ENCODE measurements around the gene RHOBTB1.
A peak's percentile ranks its signal among the peaks of the same experiment; 100 is the strongest.
"Not testable (repeated sequence)": the region's sequence is repeated elsewhere in the genome, so short reads cannot be mapped to it uniquely, and the experiment has no call there.

Gene RHOBTB1, protein sequence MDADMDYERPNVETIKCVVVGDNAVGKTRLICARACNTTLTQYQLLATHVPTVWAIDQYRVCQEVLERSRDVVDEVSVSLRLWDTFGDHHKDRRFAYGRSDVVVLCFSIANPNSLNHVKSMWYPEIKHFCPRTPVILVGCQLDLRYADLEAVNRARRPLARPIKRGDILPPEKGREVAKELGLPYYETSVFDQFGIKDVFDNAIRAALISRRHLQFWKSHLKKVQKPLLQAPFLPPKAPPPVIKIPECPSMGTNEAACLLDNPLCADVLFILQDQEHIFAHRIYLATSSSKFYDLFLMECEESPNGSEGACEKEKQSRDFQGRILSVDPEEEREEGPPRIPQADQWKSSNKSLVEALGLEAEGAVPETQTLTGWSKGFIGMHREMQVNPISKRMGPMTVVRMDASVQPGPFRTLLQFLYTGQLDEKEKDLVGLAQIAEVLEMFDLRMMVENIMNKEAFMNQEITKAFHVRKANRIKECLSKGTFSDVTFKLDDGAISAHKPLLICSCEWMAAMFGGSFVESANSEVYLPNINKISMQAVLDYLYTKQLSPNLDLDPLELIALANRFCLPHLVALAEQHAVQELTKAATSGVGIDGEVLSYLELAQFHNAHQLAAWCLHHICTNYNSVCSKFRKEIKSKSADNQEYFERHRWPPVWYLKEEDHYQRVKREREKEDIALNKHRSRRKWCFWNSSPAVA

DNA sequence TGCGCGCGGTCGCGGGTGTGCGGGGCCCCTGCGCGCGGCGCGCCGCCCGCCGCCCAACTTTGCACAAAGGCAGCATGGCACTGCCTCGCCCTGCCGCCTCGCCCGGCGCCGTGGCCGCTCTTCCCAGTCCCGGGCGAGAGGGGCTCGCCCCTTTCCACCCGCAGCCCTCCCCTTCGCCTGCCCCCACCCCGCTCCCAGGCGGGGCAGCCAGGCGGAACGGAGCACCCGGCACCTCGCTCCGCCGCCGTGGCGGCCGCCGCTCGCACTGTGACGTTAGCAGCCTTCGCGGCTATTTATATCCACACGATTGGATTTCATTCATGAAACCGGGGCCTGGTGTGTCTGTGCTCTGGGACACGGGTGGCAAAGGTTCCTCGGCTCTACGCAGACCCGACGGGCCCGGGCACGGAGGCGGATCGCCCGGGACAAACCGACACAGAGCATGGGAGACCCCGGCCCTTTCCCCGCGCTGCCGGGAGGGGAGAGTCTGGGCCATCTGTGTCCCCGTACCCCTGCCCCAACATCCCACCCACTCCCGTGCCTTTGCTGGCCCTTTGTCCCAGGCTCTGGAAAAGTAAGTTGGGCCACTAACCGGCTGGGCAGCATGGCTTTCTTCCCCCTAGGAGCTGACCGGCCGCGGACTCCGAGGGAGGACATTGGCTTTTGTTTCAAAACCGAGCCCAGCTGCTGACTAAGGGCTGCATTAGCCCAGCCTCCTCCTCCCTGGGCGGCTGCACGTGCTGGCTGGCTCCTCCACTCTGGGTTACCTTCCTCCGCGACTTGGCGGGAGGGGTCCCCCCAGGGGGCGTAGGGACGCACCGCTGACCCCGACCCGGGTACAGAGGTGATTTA, at the start of gene RHOBTB1:
TSS of gene RHOBTB1 (minus strand) at position 128 of the 852 bp plus-strand sequence. CDS start 32,643 bp downstream, outside the sequence.
- DNase-seq: peak; percentile 73

DNA sequence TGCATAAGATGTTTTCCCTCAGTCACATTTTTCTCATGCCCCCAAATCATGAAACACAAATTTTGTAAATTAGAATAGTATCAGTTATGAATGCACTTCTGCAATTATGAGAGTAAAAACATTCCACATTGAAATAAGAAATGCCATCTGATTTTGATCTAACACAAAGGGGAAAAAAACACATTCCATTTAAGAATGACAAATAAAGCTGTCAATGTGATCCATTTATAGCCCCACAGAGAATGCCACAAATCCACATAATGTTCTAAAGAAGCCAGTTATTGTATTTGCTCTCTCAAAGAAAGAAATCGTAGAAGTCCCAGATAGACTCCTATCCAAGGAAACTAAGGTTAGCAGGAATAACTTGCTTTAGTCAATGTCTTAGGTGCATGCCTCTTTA, 48.7 kb upstream of the RHOBTB1 start:
- DNase-seq: no peak

DNA sequence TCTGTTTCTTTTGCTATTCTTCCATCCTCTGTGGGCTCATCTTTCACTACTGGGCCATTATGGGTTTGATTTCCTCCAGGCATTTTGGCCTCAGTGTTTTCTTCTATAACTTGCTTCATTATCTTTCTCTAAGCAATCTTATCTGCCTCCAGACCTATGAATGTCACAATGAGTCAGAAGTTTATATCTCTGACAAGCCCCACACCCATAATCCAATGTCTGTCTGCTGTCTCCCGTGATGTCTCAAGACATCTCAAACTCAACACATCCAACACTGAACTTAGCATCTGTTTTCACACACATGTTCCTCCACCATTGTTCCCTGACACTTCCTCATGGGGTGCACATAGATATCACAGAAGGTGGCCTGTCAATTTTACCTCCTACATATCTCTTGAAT, 46.7 kb upstream of the RHOBTB1 start:
- DNase-seq: no peak

DNA sequence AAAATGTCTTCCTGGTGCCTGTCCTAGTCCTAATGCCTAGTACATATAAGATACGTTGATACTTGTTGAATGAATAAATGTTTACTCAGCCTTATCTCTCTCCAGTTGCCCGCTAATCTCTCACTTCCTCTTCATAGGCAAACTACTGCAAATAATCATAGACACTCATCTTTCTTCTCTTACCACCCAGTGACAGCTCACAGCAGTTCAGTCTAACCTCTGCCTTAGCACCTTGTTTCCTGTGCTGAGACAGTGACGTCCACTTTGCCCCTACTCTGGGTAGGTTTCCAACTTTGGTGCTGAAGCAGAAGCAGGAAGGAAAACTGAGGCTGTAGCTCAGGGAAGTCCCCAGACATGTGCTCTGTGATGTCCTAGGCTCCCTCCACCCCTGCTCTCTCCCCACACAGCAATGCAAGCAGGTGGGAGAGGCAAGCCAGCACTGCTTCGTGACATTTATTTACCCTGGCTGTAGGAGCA, 45.5 kb upstream of the RHOBTB1 start:
- DNase-seq: peak; percentile 36

DNA sequence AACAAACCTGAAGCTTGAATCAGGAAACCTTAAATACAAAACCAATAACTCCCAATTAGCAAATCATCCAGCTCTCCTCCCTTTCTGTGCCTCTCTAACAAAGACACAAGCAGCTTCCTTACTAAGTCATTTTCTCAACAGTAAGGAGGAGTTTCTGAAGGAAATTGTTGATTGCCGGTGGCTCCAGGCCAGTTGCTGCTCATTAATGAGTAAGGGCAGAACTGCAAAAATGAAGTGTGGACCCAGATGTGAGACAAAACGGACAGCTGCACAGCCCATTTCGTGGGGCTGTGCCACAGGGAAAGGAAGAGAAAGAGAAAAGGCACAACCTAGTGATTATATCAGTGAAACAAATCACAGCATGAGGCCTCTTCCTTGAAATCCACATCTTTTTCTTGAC, 42.8 kb upstream of the RHOBTB1 start:
- DNase-seq: no peak

DNA sequence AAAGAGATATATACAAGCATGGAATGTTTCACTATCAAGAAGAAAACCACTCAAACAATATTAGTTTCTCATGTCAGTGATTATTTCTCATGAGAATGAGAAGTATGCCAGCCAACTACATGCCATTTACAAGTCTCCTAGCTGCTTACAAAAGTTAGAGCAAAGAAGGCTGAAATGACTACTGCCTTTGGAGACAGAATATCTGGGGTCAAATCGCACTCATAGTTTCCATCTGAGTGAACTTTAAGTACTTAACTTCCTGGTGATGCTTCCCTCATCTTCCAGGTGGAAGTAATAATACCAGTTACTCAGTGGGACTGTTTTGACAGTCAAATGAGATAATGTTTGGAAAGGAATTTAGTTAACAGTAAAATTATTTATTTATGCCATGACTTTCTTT, 42.0 kb upstream of the RHOBTB1 start:
- no peak for DNase-seq

DNA sequence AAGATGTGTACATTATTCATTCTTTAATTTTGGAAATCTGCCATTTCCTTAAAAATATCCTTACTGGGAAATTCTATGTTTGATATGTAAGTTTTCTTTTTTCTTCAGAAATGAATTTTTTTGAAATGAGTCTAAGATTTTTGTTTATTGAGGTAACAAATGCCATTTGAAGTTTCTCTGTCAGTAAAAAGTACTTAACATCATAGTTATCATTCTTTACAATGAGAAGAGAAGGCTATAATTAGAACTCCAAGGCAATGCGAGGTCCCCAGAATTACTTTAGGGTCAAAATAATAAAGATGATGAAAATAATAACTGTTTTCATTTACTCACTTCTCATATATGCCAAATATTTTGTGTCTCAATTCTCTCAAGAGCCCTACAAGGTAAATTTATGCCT, 37.0 kb upstream of the RHOBTB1 start:
- no peak for DNase-seq

DNA sequence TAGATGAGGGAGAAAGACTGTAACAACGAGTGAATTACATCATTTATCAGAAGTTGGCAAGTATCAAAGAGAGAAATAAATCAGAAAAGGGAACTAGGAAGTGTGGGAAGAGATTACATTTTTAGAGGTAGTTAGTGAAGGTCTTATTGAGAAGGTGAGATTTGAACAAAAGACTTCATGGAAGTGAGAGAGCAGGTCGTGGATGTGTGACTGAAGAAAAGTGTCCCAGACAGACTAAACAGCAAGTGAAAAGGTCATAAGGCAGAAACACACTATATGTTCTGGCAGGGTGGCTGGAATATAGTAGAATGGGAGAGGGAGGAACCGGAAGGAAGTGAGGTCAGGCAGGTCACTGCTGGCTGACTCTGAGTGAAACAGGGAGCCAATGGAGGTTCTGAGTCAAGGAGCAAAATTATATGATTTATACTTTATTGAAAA, 35.7 kb upstream of the RHOBTB1 start:
- DNase-seq: no peak

DNA sequence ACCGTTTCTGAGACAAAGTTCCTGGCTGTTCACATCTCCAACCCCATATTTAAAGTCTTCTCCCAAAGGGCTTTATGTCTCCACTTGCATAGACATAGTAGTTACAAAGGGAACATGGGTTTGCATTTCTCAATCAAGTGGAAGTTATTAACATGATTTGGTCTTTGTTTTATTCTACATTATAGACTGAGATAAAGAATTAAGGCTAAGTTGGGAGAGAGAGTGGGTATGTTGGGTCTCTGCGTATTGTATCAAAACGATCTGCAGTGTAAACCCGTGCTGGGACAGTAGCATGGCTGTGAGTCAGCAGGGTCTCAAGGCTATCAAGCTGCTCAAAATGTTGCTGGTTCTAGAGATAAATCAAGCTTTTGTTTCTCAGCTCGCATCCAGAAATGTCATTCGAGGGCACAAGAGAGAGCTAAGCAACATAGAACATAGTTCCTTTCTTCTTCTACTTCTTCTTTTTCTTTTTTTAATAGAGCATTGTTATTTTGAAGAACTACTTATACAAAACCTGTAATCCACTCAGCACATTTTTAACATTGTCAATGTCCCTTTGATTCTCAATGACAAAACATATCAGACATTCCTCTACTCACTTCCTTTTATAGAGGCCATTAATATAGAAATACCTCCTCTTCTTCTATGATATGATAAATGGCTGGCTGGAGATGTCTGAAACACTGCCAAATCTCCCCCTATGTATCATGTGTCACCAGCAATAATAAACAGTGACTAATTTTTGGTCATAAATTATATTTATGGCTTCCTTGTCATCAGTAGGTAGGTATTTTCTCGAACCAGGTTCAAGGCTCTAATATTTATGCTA, 34.5 kb upstream of the RHOBTB1 start:
- DNase-seq: peak; percentile 90

DNA sequence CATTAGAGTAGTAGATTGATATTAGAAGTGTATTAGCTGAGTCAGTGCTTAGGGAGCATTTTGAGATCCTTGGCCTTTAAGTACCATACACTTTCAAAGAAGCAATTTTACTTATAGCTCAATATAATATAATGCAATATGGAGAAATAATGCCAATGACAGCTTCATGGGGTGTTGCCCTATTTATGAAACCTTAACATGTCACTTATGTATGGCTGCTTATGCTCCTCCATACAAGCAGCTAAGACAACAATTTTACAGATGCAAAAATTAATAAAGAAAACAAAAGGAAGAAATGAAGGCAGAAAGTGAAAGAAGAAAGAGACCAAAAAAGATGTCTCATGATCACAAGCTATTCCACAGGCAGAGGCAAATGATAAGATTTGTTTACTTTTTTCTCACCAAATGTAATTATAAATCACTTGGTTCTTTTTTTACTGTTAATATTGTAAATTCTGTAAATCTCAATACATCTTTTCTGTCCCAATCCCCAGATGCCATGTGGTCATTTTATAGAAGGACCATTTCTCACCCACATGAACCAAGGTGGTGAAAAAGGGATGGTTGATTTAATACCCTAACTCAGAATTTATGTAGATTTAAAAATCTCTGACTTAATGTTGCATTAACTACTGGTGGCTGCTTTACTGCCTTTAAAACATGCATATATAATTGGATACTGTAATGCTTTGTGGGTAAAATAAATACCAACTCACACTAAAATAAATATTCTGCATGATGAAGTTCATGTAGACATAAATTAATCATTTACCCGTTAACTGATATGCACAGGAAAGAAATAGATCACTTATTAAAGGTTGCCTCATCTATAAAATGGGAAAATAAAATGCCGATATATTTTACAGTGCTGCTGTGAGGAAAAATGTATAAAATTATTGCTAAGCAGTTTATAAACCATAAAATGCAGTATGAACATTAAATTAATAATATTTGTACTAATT, 33.5 kb upstream of the RHOBTB1 start:
- no peak for DNase-seq

DNA sequence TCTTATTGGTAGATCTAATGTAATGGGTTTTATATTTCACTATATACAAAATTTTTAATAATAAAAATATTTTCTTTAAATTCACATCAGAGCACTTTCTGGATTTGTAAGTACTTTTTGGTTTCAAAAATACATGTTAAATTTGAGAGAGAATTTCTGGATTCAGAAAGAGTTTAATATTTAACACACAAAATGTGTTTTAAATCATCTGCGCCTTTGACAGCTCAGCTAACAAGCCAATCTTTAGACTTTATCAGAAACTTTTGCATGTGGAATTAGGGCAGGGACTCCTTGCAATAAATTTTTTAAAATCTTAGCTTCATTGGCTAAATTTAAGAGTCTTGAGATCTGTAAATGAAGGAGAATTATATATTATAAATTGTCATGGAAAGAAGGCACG, 32.7 kb upstream of the RHOBTB1 start:
- DNase-seq: no peak

DNA sequence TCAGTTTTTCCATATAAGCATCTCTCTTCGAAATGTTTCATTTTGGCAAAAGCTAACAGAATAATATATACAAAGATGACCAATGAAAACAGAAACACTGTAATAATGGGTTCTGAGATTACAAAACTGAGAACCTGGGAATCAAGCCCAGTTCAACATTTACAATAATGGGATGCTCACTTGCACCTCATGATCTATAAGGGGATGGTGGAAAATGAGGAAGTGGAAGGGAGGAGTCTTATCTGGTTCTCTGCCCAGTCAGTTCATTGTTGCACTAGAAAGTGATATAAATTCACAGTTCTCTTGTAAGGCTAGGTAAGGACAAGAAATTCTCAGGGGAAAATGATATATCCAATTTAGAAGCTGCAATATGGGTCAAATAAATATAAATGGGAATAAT, 31.7 kb upstream of the RHOBTB1 start:
- DNase-seq: peak; percentile 30

DNA sequence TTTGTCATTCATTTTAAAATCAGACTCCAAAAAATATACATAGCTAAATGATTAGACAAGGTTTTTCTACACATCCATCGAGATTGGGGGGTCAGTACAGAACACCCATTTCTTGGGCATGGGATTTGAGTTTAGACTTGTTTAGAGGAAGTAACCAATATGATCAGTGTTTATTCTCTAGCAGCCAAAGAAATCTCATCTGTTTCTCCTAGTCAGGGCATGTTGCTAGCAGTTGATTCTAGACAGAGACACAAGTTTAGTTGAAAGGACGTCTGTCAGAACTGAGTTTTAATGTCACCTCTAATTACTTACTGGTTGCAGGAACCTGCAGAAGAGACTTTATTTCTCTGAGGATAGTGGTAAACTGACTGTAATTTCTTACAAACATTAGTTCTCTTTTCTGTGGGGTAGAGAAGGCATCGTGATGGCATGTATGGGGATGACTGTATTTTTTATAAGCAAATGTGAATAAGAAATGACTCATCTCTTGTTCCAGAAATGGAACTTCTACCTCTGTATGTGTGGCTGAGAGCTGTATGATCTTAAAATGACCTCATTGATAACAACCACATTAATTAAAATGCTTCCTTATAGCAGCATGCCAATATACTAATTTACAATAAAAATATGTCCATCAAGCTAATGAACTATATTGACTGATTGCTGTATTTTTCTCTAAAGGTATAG, 30.6 kb upstream of the RHOBTB1 start:
- no peak for DNase-seq

DNA sequence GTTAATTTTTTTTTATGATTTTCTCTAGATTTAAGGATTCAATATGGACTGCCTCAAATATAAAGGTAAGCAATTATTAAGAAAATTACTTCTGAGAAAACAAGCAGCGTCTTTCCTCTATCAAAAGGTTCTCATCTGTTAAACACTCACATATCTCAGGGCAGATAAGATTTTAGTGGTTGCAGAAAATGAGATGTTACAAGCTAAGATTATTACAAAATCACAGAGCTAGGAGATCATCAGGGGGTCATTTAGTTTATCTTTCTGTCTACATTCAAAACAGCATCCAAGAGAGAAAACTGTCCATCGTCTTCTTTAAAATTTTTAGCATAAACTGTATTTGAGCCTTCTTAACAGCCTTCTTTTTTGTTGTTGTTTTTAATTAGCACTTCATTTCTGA, 29.1 kb upstream of the RHOBTB1 start:
- DNase-seq: peak; percentile 29

DNA sequence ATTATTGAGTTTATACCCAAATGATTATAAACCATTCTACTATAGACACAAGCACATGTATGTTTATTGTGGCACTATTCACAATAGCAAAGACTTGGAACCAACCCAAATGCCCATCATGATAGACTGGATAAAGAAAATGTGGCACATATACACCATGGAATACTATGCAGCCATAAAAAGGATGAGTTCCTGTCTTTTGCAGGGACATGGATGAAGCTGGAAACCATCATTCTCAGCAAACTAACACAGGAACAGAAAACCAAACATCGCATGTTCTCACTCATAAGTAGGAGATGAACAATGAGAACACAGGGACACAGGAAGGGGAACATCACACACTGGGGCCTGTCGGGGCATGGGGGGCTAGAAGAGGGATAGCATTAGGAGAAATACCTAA, 28.2 kb upstream of the RHOBTB1 start:
- DNase-seq: not testable (repeated sequence)

DNA sequence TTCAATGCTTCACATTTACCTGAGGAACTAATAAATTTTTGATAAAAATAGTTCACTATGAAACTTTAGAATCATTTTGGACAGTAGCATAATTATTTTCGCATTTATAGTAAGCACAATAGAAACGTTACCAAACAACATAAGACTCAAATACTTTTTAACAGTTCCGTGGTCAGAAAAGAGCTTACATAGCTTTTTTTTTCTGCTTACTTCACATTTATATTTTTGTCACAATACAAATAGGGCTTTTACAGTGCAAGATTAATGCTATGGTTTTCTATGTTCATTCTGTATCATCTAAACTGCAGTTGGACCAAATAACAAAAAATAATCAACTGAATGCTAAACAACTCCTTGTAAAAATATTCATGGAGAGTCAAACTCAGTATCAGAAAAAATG, 26.5 kb upstream of the RHOBTB1 start:
- DNase-seq: no peak

DNA sequence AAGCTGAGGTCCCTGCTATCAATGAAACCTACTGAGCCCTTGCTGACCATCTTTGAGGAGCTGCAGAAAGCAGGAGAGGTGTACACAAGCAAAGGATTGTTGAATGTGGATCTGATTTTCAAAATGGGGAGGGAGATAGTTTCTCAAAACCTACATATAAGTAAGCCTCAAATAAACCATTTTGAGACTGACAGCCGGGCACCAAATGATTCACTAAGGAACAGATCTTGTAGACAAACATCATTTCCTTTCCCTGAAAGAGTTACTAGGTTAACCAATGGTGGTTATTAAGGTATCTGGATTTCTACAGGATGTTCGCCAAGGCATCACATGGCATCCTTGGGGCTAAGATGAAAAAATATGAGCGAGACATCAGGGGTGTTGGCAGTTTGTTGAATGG, 24.5 kb upstream of the RHOBTB1 start:
- no peak for DNase-seq

DNA sequence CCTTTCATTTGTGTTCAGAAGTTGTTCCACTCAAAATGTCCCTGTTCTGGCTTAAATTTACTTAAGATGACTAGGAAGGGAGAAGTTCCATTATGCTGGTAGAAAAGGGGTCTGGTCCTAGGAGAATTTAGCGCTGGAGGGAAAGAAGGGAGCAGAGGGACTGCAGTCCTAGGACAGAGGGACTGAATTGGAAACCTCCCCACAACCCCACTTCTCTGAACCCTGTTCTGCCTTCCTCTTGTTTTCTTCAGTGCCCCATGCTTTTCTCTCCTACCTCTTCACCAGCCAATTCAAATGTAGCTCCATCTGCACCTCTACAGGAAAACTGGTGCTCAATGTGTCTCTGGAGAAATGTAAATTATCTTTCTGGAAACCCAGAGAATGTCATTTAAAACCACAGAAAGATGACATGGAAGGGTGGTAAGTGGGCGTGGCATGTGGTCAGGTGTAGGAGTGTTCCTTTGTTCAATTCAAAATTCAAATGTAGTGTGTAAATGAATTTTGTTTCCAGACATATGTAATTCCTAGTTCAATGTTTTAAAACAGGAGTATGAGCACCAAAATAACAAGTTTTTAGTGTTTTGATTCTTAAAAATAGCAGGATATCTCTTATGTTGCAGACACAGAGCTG, 24.0 kb upstream of the RHOBTB1 start:
- peak; percentile 39 for DNase-seq

DNA sequence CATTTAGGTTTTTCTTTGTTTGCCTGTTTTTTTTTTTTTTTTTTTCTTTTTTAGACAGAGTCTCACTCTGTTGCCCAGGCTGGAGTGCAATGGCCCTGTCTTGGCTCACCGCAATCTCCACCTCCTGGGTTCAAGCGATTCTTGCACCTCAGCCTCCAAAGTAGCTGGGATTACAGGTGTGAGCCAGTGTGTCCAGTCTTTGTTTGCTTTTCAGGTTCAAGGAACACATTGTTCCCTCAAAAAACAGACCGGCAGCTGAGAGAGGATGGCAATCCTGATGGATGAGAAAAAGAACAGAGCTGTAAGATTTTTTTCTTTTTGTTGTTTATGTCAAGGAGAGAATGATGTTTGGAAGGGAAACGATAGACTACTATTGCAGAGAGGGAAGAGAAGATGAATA, 23.3 kb upstream of the RHOBTB1 start:
- DNase-seq: no peak

DNA sequence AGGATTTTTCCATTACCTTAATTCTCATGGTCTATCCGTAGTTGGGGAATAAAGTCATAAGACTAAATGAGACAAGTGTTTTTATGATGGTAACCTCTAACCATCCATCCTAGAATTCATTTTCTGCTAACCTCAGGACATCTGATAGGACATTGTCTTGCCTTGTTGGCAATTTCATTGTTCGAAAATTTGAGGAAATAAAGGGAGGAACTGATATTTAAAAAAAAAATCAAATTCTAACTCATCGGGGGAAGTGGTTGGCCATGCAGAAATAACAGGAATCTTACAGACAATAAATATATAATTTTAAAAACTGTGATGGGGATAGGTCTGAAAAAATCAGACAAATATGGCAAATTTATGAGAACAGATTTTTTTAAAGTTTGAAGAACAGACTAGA, 21.7 kb upstream of the RHOBTB1 start:
- DNase-seq: no peak

All from hematopoietic multipotent progenitor cell treated with erythropoietin and hydrocortisone succinate and interleukin-3 and kit ligand, for 6 days (in vitro differentiated cells).